ENCODE measurements around the gene MICAL3. TPM values are rescaled to one million over a fixed set of nuclear protein-coding genes. Genes with fewer than 3 reads are reported as not detected.

The MICAL3 gene
- polyA plus RNA-seq, 3 donors = 24.6 to 46.6 (median 46.0) TPM

Other genes with a start within 250 kb of the MICAL3 start
- 10 to 100 TPM; 34.3 to 41.0 (median 36.9) TPM for gene PEX26, start 53.4 kb upstream of the MICAL3 start, polyA plus RNA-seq (ENCODE audit: insufficient read length in 3 of 3)
- gene TUBA8, start 86.2 kb upstream of the MICAL3 start, polyA plus RNA-seq (ENCODE audit: insufficient read length in 3 of 3) = 1 to 10 TPM; 3.7 to 4.2 (median 3.8) TPM
- gene USP18, start 125.6 kb upstream of the MICAL3 start, polyA plus RNA-seq (ENCODE audit: insufficient read length in 3 of 3) = 1 to 10 TPM; 6.5 to 7.6 (median 7.4) TPM